HFFc6 (cell line): ENCODE results near the gene ANKRD55. TPM values are rescaled to one million over a fixed set of nuclear protein-coding genes. Genes with fewer than 3 reads are reported as not detected.

Experiments
- DNase-seq: peaks from one replicate; pipeline ENCODE4 v3.0.0-alpha.2; 2018
- H3K27ac Mint-ChIP-seq: 2 replicates; pipeline ENCODE4 v1.8.0; 2020; ENCODE audit warnings: mild to moderate bottlenecking, mixed read lengths
- H3K27me3 Mint-ChIP-seq: 2 replicates; pipeline ENCODE4 v1.8.0; 2021; ENCODE audit warnings: mild to moderate bottlenecking, moderate library complexity, mixed read lengths; ENCODE audit not compliant: insufficient read depth
- H3K36me3 Mint-ChIP-seq: 2 replicates; pipeline ENCODE4 v1.8.0; 2021; ENCODE audit warnings: low read depth, mixed read lengths
- H3K4me1 Mint-ChIP-seq: 2 replicates; pipeline ENCODE4 v1.8.0; 2020; ENCODE audit warnings: low read depth, mixed read lengths
- H3K4me3 Mint-ChIP-seq: 2 replicates; pipeline ENCODE4 v1.8.0; 2020; ENCODE audit warnings: mild to moderate bottlenecking, moderate library complexity, mixed read lengths
- H3K9me3 Mint-ChIP-seq: 2 replicates; pipeline ENCODE4 v1.8.0; 2020; ENCODE audit warnings: mild to moderate bottlenecking, mixed read lengths
- CTCF ChIP-seq: fragments of 200-600 bp; sonication (generic); IDR thresholded peaks from 2 replicates; pipeline ENCODE4 v1.5.0; 2021; ENCODE audit warnings: antibody characterized with exemption, mild to moderate bottlenecking
- total RNA-seq, 6 experiments: library from RNA; stranded (reverse); fragmentation: NEBNext Ultra II Directional; extraction: Animal tissue kit (Norgen Biotek cat#: 25700); gene quantifications; 2 replicates in 1 of 6; 3 replicates in 5 of 6; pipeline ENCODE4 v1.2.3, GENCODE V29; 2021

Gene ANKRD55
- total RNA-seq, 6 experiments from 2014 or later, result not detected

- TF ChIP-seq CTCF, result no peak
- no peak overlapping the region for H3K4me3 Mint-ChIP-seq
- H3K4me1 Mint-ChIP-seq, result peaks cover 71% of the 10 kb centered on the region
- H3K27ac Mint-ChIP-seq, result no peak overlapping the region
- H3K36me3 Mint-ChIP-seq, result no peaks in the 10 kb centered on the region; the same call in 1 of the 2 replicates
- H3K27me3 Mint-ChIP-seq, result peaks cover 4% of the 10 kb centered on the region
- peaks cover 4% of the 10 kb centered on the region; the same call in 1 of the 2 replicates for H3K9me3 Mint-ChIP-seq
- DNase-seq, result no peak
Observed at GRCh38 chr5:56170557-56170956, 62.6 kb downstream of the ANKRD55 start.

- Mint-ChIP-seq H3K36me3 (no peaks in the 10 kb centered on the region; the same call in 1 of the 2 replicates), H3K27ac (no peak overlapping the region), H3K4me1 (peaks cover 65% of the 10 kb centered on the region)
Observed at GRCh38 chr5:56169949-56170348, 63.2 kb downstream of the ANKRD55 start.

GRCh38 chr5:56169281-56169680, 63.8 kb downstream of the ANKRD55 start:
- DNase-seq, result no peak
- Mint-ChIP-seq H3K4me1 (peaks cover 61% of the 10 kb centered on the region), H3K4me3 (no peak overlapping the region), H3K9me3 (peaks cover 4% of the 10 kb centered on the region; the same call in 1 of the 2 replicates), H3K27ac (no peak overlapping the region), H3K36me3 (no peaks in the 10 kb centered on the region; the same call in 1 of the 2 replicates), H3K27me3 (peaks cover 5% of the 10 kb centered on the region)
- TF ChIP-seq CTCF, result no peak

More at GRCh38 chr5:56169949-56170348, 63.2 kb downstream of the ANKRD55 start:
- H3K9me3 Mint-ChIP-seq, result peaks cover 4% of the 10 kb centered on the region; the same call in 1 of the 2 replicates
- TF ChIP-seq CTCF, result no peak
- no peak overlapping the region for H3K4me3 Mint-ChIP-seq
- peaks cover 5% of the 10 kb centered on the region for H3K27me3 Mint-ChIP-seq
- DNase-seq, result no peak

- DNase-seq, result no peak
- no peak overlapping the region for H3K4me3 Mint-ChIP-seq
- H3K4me1 Mint-ChIP-seq, result peaks cover 61% of the 10 kb centered on the region
- H3K36me3 Mint-ChIP-seq, result no peaks in the 10 kb centered on the region; the same call in 1 of the 2 replicates
- no peak overlapping the region for H3K27ac Mint-ChIP-seq
- peaks cover 4% of the 10 kb centered on the region; the same call in 1 of the 2 replicates for H3K9me3 Mint-ChIP-seq
- TF ChIP-seq CTCF, result no peak
- peaks cover 5% of the 10 kb centered on the region for H3K27me3 Mint-ChIP-seq
Observed at GRCh38 chr5:56168066-56168478, 65.1 kb downstream of the ANKRD55 start.

- Mint-ChIP-seq H3K27me3 (peaks cover 6% of the 10 kb centered on the region), H3K9me3 (peaks cover 4% of the 10 kb centered on the region; the same call in 1 of the 2 replicates), H3K4me3 (peak overlapping the region; percentile 10; the same call in 1 of the 2 replicates), H3K4me1 (peaks cover 59% of the 10 kb centered on the region), H3K36me3 (no peaks in the 10 kb centered on the region; the same call in 1 of the 2 replicates), H3K27ac (no peak overlapping the region)
- no peak for DNase-seq
- no peak for TF ChIP-seq CTCF
Observed at GRCh38 chr5:56167519-56167918, 65.6 kb downstream of the ANKRD55 start.
